K562 treated with DMSO at 1 percent for 48 hours (cell line): ENCODE data around the gene AGAP4. TPM values are rescaled to one million over a fixed set of nuclear protein-coding genes. Genes with fewer than 3 reads are reported as not detected.

ENCODE experiments used
- total RNA-seq: library from RNA; unstranded; fragments of 300-600 nt; gene quantifications from 2 replicates; pipeline ENCODE4 v1.2.3, GENCODE V29; 2022; ENCODE audit warnings: low replicate concordance; ENCODE audit errors: extremely low read depth

AGAP4 gene
- not detected in 2 replicates for total RNA-seq

DNA sequence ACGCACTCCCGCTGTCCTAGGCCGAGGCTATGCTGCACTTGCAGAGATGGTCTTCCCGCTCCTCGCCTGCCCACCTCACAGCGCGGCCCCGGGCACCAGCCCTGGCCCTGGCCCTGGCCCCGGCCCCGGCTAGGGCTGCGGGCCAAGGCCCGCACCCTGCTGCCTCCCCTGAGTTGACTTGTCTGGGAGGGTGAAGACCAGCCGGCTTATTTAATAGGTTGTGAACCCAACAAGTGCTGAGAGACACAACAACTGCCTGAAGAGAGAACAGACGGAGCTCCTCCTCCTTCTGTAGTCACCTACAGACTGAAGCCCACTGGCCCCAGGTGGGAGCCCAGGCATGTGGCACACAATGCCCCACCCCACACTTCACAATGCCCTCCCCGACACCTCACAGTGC, at the start of gene AGAP4:
AGAP4 (minus strand) TSS at position 101 of the 400 bp plus-strand sequence. CDS start 153 bp downstream, outside the sequence.

Other genes starting within 250 kb of the AGAP4 start
- not detected in 2 replicates for gene ZFAND4, start 174.7 kb downstream of the AGAP4 start, total RNA-seq
- not detected in 2 replicates for gene WASHC2C, start 120.2 kb downstream of the AGAP4 start, total RNA-seq
- not detected in 2 replicates for gene TIMM23, start 125.0 kb upstream of the AGAP4 start, total RNA-seq
- 246 and 271 TPM in 2 replicates for gene NCOA4, start 183.1 kb upstream of the AGAP4 start, total RNA-seq
- gene MSMB, start 198.8 kb upstream of the AGAP4 start, total RNA-seq, result not detected in 2 replicates